ENCODE results near the gene NCKAP5L. TPM values are rescaled to one million over a fixed set of nuclear protein-coding genes. Genes with fewer than 3 reads are reported as not detected.

NCKAP5L gene
- total RNA-seq, 4 donors from 2014 or later: 8.4 to 15.5 (median 10.4) TPM

GRCh38 chr12:49854976-49855375, 26.8 kb upstream of the NCKAP5L start:
- no peaks in the 10 kb centered on the region for H3K4me1 ChIP-seq
- no peaks in the 10 kb centered on the region for H3K9me3 ChIP-seq
- no peaks in the 10 kb centered on the region for H3K27me3 ChIP-seq
- H3K27ac ChIP-seq: no peak overlapping the region
- ATAC-seq: no peak
- no peak for DNase-seq
- intact Hi-C loops (cut with DNase I; ENCODE audit: low total_unique reads): no loop called here
- H3K36me3 ChIP-seq: no peaks in the 10 kb centered on the region
- in situ Hi-C loops (cut with MboI; ENCODE audit: low sequenced_read_pairs in 4 of 4): no loop called here
- H3K4me3 ChIP-seq: no peak overlapping the region
- TF ChIP-seq POLR2A (IDR thresholded peaks at IDR 0.05) (no peak), CTCF (IDR thresholded peaks at IDR 0.05 in 4 of 5, conservative IDR thresholded peaks at IDR 0.05 in 1 of 5) (no peak)

GRCh38 chr12:49853671-49854070, 25.5 kb upstream of the NCKAP5L start:
- ATAC-seq (no peak), DNase-seq (no peak)
- Histone ChIP-seq H3K27me3 (peaks cover 5 to 7% (median 6%) of the 10 kb centered on the region in 3 donors), H3K27ac (no peak overlapping the region), H3K4me1 (no peaks in the 10 kb centered on the region), H3K9me3 (no peaks in the 10 kb centered on the region), H3K4me3 (no peak overlapping the region), H3K36me3 (no peaks in the 10 kb centered on the region)
- TF ChIP-seq POLR2A (IDR thresholded peaks at IDR 0.05): no peak
- TF ChIP-seq CTCF (IDR thresholded peaks at IDR 0.05 in 4 of 5, conservative IDR thresholded peaks at IDR 0.05 in 1 of 5): no peak
- intact Hi-C loops (cut with DNase I; ENCODE audit: low total_unique reads) (no loop called here), in situ Hi-C loops (cut with MboI; ENCODE audit: low sequenced_read_pairs in 4 of 4) (no loop called here)

- H3K36me3 ChIP-seq: no peaks in the 10 kb centered on the region
- H3K4me3 ChIP-seq: no peak overlapping the region
- TF ChIP-seq CTCF (IDR thresholded peaks at IDR 0.05 in 4 of 5, conservative IDR thresholded peaks at IDR 0.05 in 1 of 5): no peak
- no peak for TF ChIP-seq POLR2A (IDR thresholded peaks at IDR 0.05)
- peaks cover 17 to 22% (median 18%) of the 10 kb centered on the region in 3 donors for H3K27me3 ChIP-seq
- H3K9me3 ChIP-seq: no peaks in the 10 kb centered on the region
- intact Hi-C loops (cut with DNase I; ENCODE audit: low total_unique reads) (no loop called here), in situ Hi-C loops (cut with MboI; ENCODE audit: low sequenced_read_pairs in 4 of 4) (no loop called here)
- DNase-seq (no peak), ATAC-seq (no peak)
- H3K4me1 ChIP-seq: peaks cover 5% of the 10 kb centered on the region in 2 donors
- no peak overlapping the region for H3K27ac ChIP-seq
Measured at GRCh38 chr12:49847161-49847560, 18.9 kb upstream of the NCKAP5L start.

GRCh38 chr12:49846032-49846431, 17.8 kb upstream of the NCKAP5L start:
- H3K4me3 ChIP-seq: no peak overlapping the region
- TF ChIP-seq CTCF (IDR thresholded peaks at IDR 0.05 in 4 of 5, conservative IDR thresholded peaks at IDR 0.05 in 1 of 5) (no peak), POLR2A (IDR thresholded peaks at IDR 0.05) (no peak)
- intact Hi-C loops (cut with DNase I; ENCODE audit: low total_unique reads): no loop called here
- peaks cover 17 to 22% (median 18%) of the 10 kb centered on the region in 3 donors for H3K27me3 ChIP-seq
- H3K36me3 ChIP-seq: no peaks in the 10 kb centered on the region
- in situ Hi-C loops (cut with MboI; ENCODE audit: low sequenced_read_pairs in 4 of 4): no loop called here
- ATAC-seq: no peak
- H3K27ac ChIP-seq: no peak overlapping the region
- no peak for DNase-seq
- H3K9me3 ChIP-seq: no peaks in the 10 kb centered on the region
- peaks cover 11 to 14% of the 10 kb centered on the region in 2 donors for H3K4me1 ChIP-seq

- TF ChIP-seq POLR2A (IDR thresholded peaks at IDR 0.05): no peak
- no peak for TF ChIP-seq CTCF (IDR thresholded peaks at IDR 0.05 in 4 of 5, conservative IDR thresholded peaks at IDR 0.05 in 1 of 5)
- Histone ChIP-seq H3K27ac (peak overlapping the region in 1 of 4 donors; percentile 85), H3K9me3 (no peaks in the 10 kb centered on the region), H3K36me3 (no peaks in the 10 kb centered on the region), H3K4me3 (no peak overlapping the region), H3K4me1 (peaks cover 11 to 17% of the 10 kb centered on the region in 2 donors), H3K27me3 (peaks cover 13 to 17% (median 15%) of the 10 kb centered on the region in 3 donors)
- intact Hi-C loops (cut with DNase I; ENCODE audit: low total_unique reads) (loop anchor here (1.0 kb wide), 1 partner anchor 16 kb away; the partner anchor contains the start of gene NCKAP5L), in situ Hi-C loops (cut with MboI; ENCODE audit: low sequenced_read_pairs in 4 of 4) (no loop called here)
- DNase-seq (no peak), ATAC-seq (no peak)
Measured at GRCh38 chr12:49843876-49844437, 15.7 kb upstream of the NCKAP5L start.
